Measurements from ENCODE around the gene LCP2.

- TF ChIP-seq CTCF (conservative IDR thresholded peaks at IDR 0.05 in 1 of 2, IDR thresholded peaks at IDR 0.05 in 1 of 2; ENCODE audit: extremely low read depth in 1 of 2, insufficient read depth in 1 of 2, low read depth in 1 of 2, low read length in 2 of 2) (no peak), EZH2 (IDR thresholded peaks at IDR 0.05; ENCODE audit: borderline replicate concordance, low read length) (no peak)
Measured at GRCh38 chr5:170248172-170248930, 49.2 kb downstream of the LCP2 start.
